H1 (cell line): Measurements from ENCODE around the gene IPO7. TPM values are rescaled to one million over a fixed set of nuclear protein-coding genes. Genes with fewer than 3 reads are reported as not detected.

Experiments
- CTCF ChIA-PET: fragments of 300-600 bp; sonication (Branson Sonifier 250); formaldehyde crosslinking; loops from one replicate; lab custom pipeline; 2021; ENCODE audit not compliant: partially characterized antibody; lab: Charles Lee
- POLR2A ChIA-PET: fragments of 300-600 bp; sonication (Branson Sonifier 250); formaldehyde crosslinking; loops from one replicate; lab custom pipeline; 2021; ENCODE audit warnings: inconsistent platforms; ENCODE audit not compliant: partially characterized antibody; lab: Charles Lee
- DNase-seq, 2 experiments: peaks; one replicate each; pipeline versions ENCODE4 v3.0.0 to v3.0.0-alpha.2; 2010 to 2022; ENCODE audit warnings: low spot score in 2 of 2, low read depth in 1 of 2, mixed read lengths in 1 of 2
- FAIRE-seq: peaks from 2 replicates; lab custom pipeline; 2011; peaks lifted over from hg19 to GRCh38; lab: Jason Lieb, UNC
- H2AFZ ChIP-seq: 2 replicates; pipeline ENCODE4 v1.8.1; 2012; ENCODE audit warnings: low read length, inconsistent platforms
- H2AK5ac ChIP-seq: 2 replicates; pipeline ENCODE4 v1.6.1; 2013; ENCODE audit warnings: low read depth, low read length
- H2BK120ac ChIP-seq: replicated peaks from 2 replicates; pipeline ENCODE3; 2013; ENCODE audit warnings: low read depth, low read length, inconsistent platforms
- H2BK12ac ChIP-seq: 2 replicates; pipeline ENCODE4 v1.6.1; 2013; ENCODE audit warnings: low read depth, low read length
- H2BK15ac ChIP-seq: 2 replicates; pipeline ENCODE4 v1.6.1; 2013; ENCODE audit warnings: low read length
- H2BK20ac ChIP-seq: 2 replicates; pipeline ENCODE4 v1.6.1; 2013; ENCODE audit warnings: low read length
- H2BK5ac ChIP-seq: 2 replicates; pipeline ENCODE4 v1.6.1; 2013; ENCODE audit warnings: low read depth, low read length
- H3K14ac ChIP-seq: 2 replicates; pipeline ENCODE4 v1.6.1; 2013; ENCODE audit warnings: inconsistent platforms; ENCODE audit not compliant: insufficient read length
- H3K18ac ChIP-seq: 2 replicates; pipeline ENCODE4 v1.6.1; 2013; ENCODE audit warnings: low read length; ENCODE audit errors: extremely low read depth
- H3K23ac ChIP-seq: 2 replicates; pipeline ENCODE4 v1.6.1; 2013; ENCODE audit warnings: inconsistent platforms; ENCODE audit not compliant: insufficient read length
- H3K23me2 ChIP-seq: 2 replicates; pipeline ENCODE4 v1.6.1; 2013; ENCODE audit warnings: low read depth, low read length
- H3K27ac ChIP-seq: 2 replicates; pipeline ENCODE4 v1.6.1; 2011; ENCODE audit warnings: low read depth, low read length, inconsistent platforms
- H3K27me3 ChIP-seq, 4 experiments: replicated peaks in 1 of 4; 1 replicate in 1 of 4; 2 replicates in 3 of 4; pipeline versions ENCODE4 v1.6.1 to v1.8.1; 2011 to 2013; ENCODE audit warnings: low read length in 3 of 4, mild to moderate bottlenecking in 3 of 4, inconsistent platforms in 2 of 4, mixed read lengths in 2 of 4, moderate library complexity in 1 of 4; ENCODE audit not compliant: control insufficient read depth in 3 of 4, insufficient read depth in 3 of 4; ENCODE audit errors: extremely low read depth in 1 of 4
- H3K36me3 ChIP-seq, 4 experiments: 2 replicates each; pipeline versions ENCODE4 v1.6.1 to v1.8.1; 2011 to 2013; ENCODE audit warnings: mild to moderate bottlenecking in 4 of 4, low read length in 3 of 4, moderate library complexity in 2 of 4, control low read depth in 1 of 4, inconsistent platforms in 1 of 4; ENCODE audit not compliant: insufficient read depth in 4 of 4, control insufficient read depth in 2 of 4
- H3K4ac ChIP-seq: replicated peaks from 2 replicates; pipeline ENCODE3; 2013; ENCODE audit warnings: low read length, low read depth, mixed read lengths, inconsistent platforms; ENCODE audit not compliant: insufficient read length
- H3K4me1 ChIP-seq, 4 experiments: replicated peaks in 1 of 4; 1 replicate in 1 of 4; 2 replicates in 3 of 4; pipeline versions ENCODE4 v1.6.1 to v1.8.1; 2011 to 2013; ENCODE audit warnings: low read length in 3 of 4, inconsistent platforms in 2 of 4, mixed read lengths in 1 of 4; ENCODE audit not compliant: insufficient read depth in 4 of 4, control insufficient read depth in 3 of 4
- H3K4me2 ChIP-seq, 2 experiments: 2 replicates each; pipeline versions ENCODE4 v1.6.1 to v1.8.1; 2011 to 2013; ENCODE audit warnings: low read depth in 2 of 2, low read length in 2 of 2, control low read depth in 1 of 2, inconsistent platforms in 1 of 2, mild to moderate bottlenecking in 1 of 2; ENCODE audit not compliant: insufficient read depth in 1 of 2
- H3K4me3 ChIP-seq, 4 experiments: fragments of 200-600, 300-600 bp in 1 of 4; sonication (generic), shearing (Covaris generic), sonication (Bioruptor Twin) in 1 of 4; 2 replicates each; pipeline versions ENCODE4 v1.5.1 to v1.8.1; 2011 to 2016; ENCODE audit warnings: low read length in 4 of 4, low read depth in 3 of 4, control low read depth in 2 of 4, inconsistent platforms in 2 of 4, mild to moderate bottlenecking in 2 of 4, mixed read lengths in 1 of 4, moderate library complexity in 1 of 4; ENCODE audit not compliant: insufficient read depth in 2 of 4; ENCODE audit errors: extremely low read depth in 1 of 4
- H3K56ac ChIP-seq: replicated peaks from 2 replicates; pipeline ENCODE3; 2013; ENCODE audit warnings: low read depth, mild to moderate bottlenecking, mixed read lengths, low read length, inconsistent platforms; ENCODE audit not compliant: insufficient read length
- H3K79me1 ChIP-seq: 2 replicates; pipeline ENCODE4 v1.6.1; 2013; ENCODE audit warnings: low read depth, low read length, control low read depth
- H3K79me2 ChIP-seq, 2 experiments: 2 replicates each; pipeline versions ENCODE4 v1.6.1 to v1.8.1; 2012 to 2013; ENCODE audit warnings: low read length in 2 of 2, mild to moderate bottlenecking in 2 of 2, inconsistent platforms in 1 of 2; ENCODE audit not compliant: insufficient read depth in 2 of 2, control insufficient read depth in 1 of 2
- H3K9ac ChIP-seq, 4 experiments: replicated peaks in 1 of 4; 1 replicate in 1 of 4; 2 replicates in 3 of 4; pipeline versions ENCODE4 v1.6.1 to v1.8.1; 2011 to 2013; ENCODE audit warnings: low read depth in 3 of 4, low read length in 3 of 4, control low read depth in 2 of 4, mild to moderate bottlenecking in 2 of 4, moderate library complexity in 2 of 4, inconsistent platforms in 1 of 4; ENCODE audit errors: extremely low read depth in 1 of 4
- H3K9me3 ChIP-seq, 2 experiments: 2 replicates each; pipeline versions ENCODE4 v1.6.1 to v1.8.1; 2012 to 2013; ENCODE audit warnings: mild to moderate bottlenecking in 2 of 2, moderate library complexity in 2 of 2, control low read depth in 1 of 2, inconsistent platforms in 1 of 2, low read depth in 1 of 2, low read length in 1 of 2, mixed read lengths in 1 of 2; ENCODE audit not compliant: insufficient read depth in 2 of 2
- H4K20me1 ChIP-seq, 2 experiments: replicated peaks in 1 of 2; 2 replicates each; pipeline versions ENCODE3 to v1.8.1; 2011 to 2013; ENCODE audit warnings: inconsistent platforms in 2 of 2, low read length in 2 of 2, mild to moderate bottlenecking in 1 of 2; ENCODE audit not compliant: insufficient read depth in 2 of 2, control insufficient read depth in 1 of 2
- H4K5ac ChIP-seq: 2 replicates; pipeline ENCODE4 v1.6.1; 2013; ENCODE audit warnings: low read length, low read depth, mixed read lengths, inconsistent platforms; ENCODE audit not compliant: insufficient read length
- H4K8ac ChIP-seq: 2 replicates; pipeline ENCODE4 v1.8.0; 2013; ENCODE audit warnings: mild to moderate bottlenecking, moderate library complexity, low read length, inconsistent platforms; ENCODE audit not compliant: insufficient read depth; ENCODE audit errors: extremely low read depth
- H4K91ac ChIP-seq: replicated peaks from 2 replicates; pipeline ENCODE3; 2013; ENCODE audit warnings: low read length, mixed read lengths, inconsistent platforms; ENCODE audit not compliant: insufficient read length
- HDAC2 ChIP-seq, 2 experiments: fragments of 300-600 bp in 1 of 2; sonication (generic) in 1 of 2; IDR thresholded peaks; 2 replicates each; pipeline ENCODE4 v1.6.1; 2011 to 2012; ENCODE audit warnings: low read depth in 2 of 2, low read length in 2 of 2, mild to moderate bottlenecking in 2 of 2, moderate library complexity in 2 of 2, borderline replicate concordance in 1 of 2, inconsistent platforms in 1 of 2
- KDM5A ChIP-seq: fragments of 200-600 bp; IDR thresholded peaks from 2 replicates; pipeline ENCODE4 v1.7.1; 2012; ENCODE audit warnings: mild to moderate bottlenecking, low read length, inconsistent platforms, mixed read lengths
- MAFK ChIP-seq: IDR thresholded peaks from 2 replicates; pipeline ENCODE4 v1.6.1; 2012; ENCODE audit warnings: low read depth, mild to moderate bottlenecking, improper control_type of control experiment, low read length
- NANOG ChIP-seq: IDR thresholded peaks from 2 replicates; pipeline ENCODE4 v1.6.1; 2011; ENCODE audit warnings: low read length, low read depth, mild to moderate bottlenecking, inconsistent platforms; ENCODE audit not compliant: insufficient read depth, poor library complexity, severe bottlenecking
- RAD21 ChIP-seq, 2 experiments: IDR thresholded peaks in 1 of 2; conservative IDR thresholded peaks in 1 of 2; 2 replicates each; pipeline ENCODE4 v1.6.1; 2011; ENCODE audit warnings: low read depth in 2 of 2, low read length in 2 of 2, improper control_type of control experiment in 1 of 2, inconsistent platforms in 1 of 2, mild to moderate bottlenecking in 1 of 2, moderate library complexity in 1 of 2
- RNF2 ChIP-seq: fragments of 200-900, 300-1000 bp; sonication (generic); IDR thresholded peaks from 2 replicates; pipeline ENCODE4 v1.7.1; 2016; ENCODE audit warnings: borderline replicate concordance, low read depth, mild to moderate bottlenecking, antibody characterized with exemption, low read length; ENCODE audit not compliant: poor library complexity, severe bottlenecking; ENCODE audit errors: missing control alignments
- RXRA ChIP-seq: IDR thresholded peaks from 2 replicates; pipeline ENCODE4 v1.6.1; 2011; ENCODE audit warnings: low read depth, mild to moderate bottlenecking, low read length, moderate library complexity; ENCODE audit not compliant: insufficient read depth
- SIN3A ChIP-seq, 2 experiments: IDR thresholded peaks in 1 of 2; conservative IDR thresholded peaks in 1 of 2; 2 replicates each; pipeline ENCODE4 v1.6.1; 2011 to 2012; ENCODE audit warnings: low read length in 2 of 2, improper control_type of control experiment in 1 of 2, low read depth in 1 of 2, mild to moderate bottlenecking in 1 of 2
- ZNF274 ChIP-seq: IDR thresholded peaks from 2 replicates; pipeline ENCODE4 v1.7.0; 2012; ENCODE audit warnings: low read length, borderline replicate concordance; ENCODE audit errors: extremely low read depth
- WGBS, 2 experiments: shearing (Covaris generic) in 1 of 2; methylation state at CpG; one replicate each; pipeline versions ENCODE4 v1.1.6 to v1.1.7; 2013 to 2015; ENCODE audit warnings: low lambda C conversion rate in 2 of 2, mixed read lengths in 2 of 2, inconsistent platforms in 1 of 2, low coverage in 1 of 2, missing lambda C conversion rate in 1 of 2; ENCODE audit not compliant: insufficient replicate concordance in 2 of 2, insufficient coverage in 1 of 2, insufficient read length in 1 of 2; ENCODE audit errors: extremely low coverage in 1 of 2, missing lambda C conversion rate in 1 of 2; 5-methylcytosine and 5-hydroxymethylcytosine counted together
- polyA plus RNA-seq, 7 experiments: library from polyadenylated mRNA; depleted of rRNA in 3 of 7; stranded (reverse) in 5 of 7; unstranded in 2 of 7; fragments of >200 nt in 5 of 7; fragments of 200-250 nt in 2 of 7; gene quantifications; 1 replicate in 5 of 7; 2 replicates in 1 of 7; 4 replicates in 1 of 7; pipeline versions ENCODE4 v1.2.1 to v1.2.3, GENCODE V29; 2011 to 2013; ENCODE audit warnings: missing spikeins in 2 of 7, mixed read lengths in 2 of 7
- total RNA-seq: library from RNA; stranded (reverse); fragmentation: NEBNext Ultra II Directional; extraction: Animal tissue kit (Norgen Biotek cat#: 25700); gene quantifications from 2 replicates; pipeline ENCODE4 v1.2.1, GENCODE V29; 2021
- TF ChIP-seq, protein P1 (sequence below): IDR thresholded peaks from 2 replicates; pipeline ENCODE4 v1.6.1; 2011; ENCODE audit warnings: low read length, improper control_type of control experiment

Gene IPO7
- total and polyA plus RNA-seq, 2 of the 8 experiments (the other 6 are each of a cell fraction or from before 2014, with no cell fraction given) = 45.9 to 259 TPM

DNA sequence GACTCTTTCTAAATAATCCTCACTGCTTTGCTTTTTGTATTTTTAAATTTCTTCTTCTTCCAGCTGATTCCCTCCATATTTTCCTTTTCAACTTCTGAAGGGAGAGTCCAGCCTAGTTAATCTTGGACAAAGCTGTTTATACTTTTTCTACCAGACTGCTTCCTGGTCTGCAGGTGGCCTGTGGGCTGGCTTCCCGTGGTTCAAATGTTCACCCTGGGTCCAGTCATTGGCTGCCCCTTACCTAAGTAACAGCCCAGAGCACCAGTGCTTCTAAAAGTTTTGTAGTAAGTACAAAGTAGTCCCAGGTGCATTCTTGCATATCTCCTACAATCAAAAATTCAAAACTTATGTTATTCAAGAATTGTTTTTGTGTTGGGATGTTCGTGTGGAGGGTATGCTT is 95.4 kb downstream of the IPO7 start:
- Histone ChIP-seq H2BK5ac (no peak overlapping the region), H3K4ac (no peak overlapping the region), H3K4me3 (no peak overlapping the region), H3K56ac (no peak overlapping the region), H2BK120ac (no peak overlapping the region), H4K91ac (no peak overlapping the region), H3K36me3 (peaks cover 10 to 59% (median 32%) of the 10 kb centered on the region in 4 experiments), H4K8ac (no peak overlapping the region), H4K20me1 (peaks cover 0 to 2% of the 10 kb centered on the region in 2 experiments), H2BK20ac (no peak overlapping the region), H3K27me3 (no peaks in the 10 kb centered on the region), H3K27ac (no peak overlapping the region), H3K18ac (no peak overlapping the region), H3K23ac (no peak overlapping the region), H3K14ac (no peak overlapping the region), H3K9me3 (no peaks in the 10 kb centered on the region), H3K79me2 (no peaks in the 10 kb centered on the region), H3K4me2 (no peak overlapping the region), H2BK12ac (no peak overlapping the region), H4K5ac (no peak overlapping the region), H2BK15ac (no peak overlapping the region), H2AK5ac (no peak overlapping the region), H2AFZ (no peak overlapping the region), H3K23me2 (no peaks in the 10 kb centered on the region; the same call in 1 of the 2 replicates), H3K79me1 (no peaks in the 10 kb centered on the region), H3K9ac (no peak overlapping the region), H3K4me1 (no peaks in the 10 kb centered on the region)
- FAIRE-seq (no peak), DNase-seq (no peak)
- 87% methylated on average over 2 of the region's 2 CpGs; no CpG with 5 or more reads in 1 of the 2 experiments for WGBS, 2 experiments
- POLR2A ChIA-PET = interaction anchor here (2.3 kb wide), 1 partner anchor 20 kb away, joined by 10 read pairs; the partner anchor contains the start of gene ZNF143
- CTCF ChIA-PET = interaction anchor here (1.0 to 1.2 kb wide), 3 partner anchors 24 to 47 kb away, joined by 3 to 4 read pairs (median 3); no protein-coding TSS in a partner anchor
- TF ChIP-seq, protein P1, sequence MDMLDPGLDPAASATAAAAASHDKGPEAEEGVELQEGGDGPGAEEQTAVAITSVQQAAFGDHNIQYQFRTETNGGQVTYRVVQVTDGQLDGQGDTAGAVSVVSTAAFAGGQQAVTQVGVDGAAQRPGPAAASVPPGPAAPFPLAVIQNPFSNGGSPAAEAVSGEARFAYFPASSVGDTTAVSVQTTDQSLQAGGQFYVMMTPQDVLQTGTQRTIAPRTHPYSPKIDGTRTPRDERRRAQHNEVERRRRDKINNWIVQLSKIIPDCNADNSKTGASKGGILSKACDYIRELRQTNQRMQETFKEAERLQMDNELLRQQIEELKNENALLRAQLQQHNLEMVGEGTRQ = no peak
- TF ChIP-seq SIN3A (conservative IDR thresholded peaks at IDR 0.05 in 1 of 2, IDR thresholded peaks at IDR 0.05 in 1 of 2; ENCODE audit: low read depth in 1 of 2, low read length in 2 of 2) = no peak
- no peak for TF ChIP-seq MAFK
- TF ChIP-seq NANOG = no peak
- no peak for TF ChIP-seq HDAC2 (IDR thresholded peaks at IDR 0.05; ENCODE audit: borderline replicate concordance in 1 of 2, low read depth in 2 of 2, low read length in 2 of 2)
- no peak for TF ChIP-seq RXRA
- no peak for TF ChIP-seq RNF2
- no peak for TF ChIP-seq ZNF274
- no peak for TF ChIP-seq KDM5A
- TF ChIP-seq RAD21 (IDR thresholded peaks at IDR 0.05 in 1 of 2, conservative IDR thresholded peaks at IDR 0.05 in 1 of 2; ENCODE audit: low read depth in 2 of 2, low read length in 2 of 2) = no peak
